NCI-H526 treated with DMSO at 0.1 percent for 48 hours (cell line): ENCODE measurements around the gene CCDC195.
"Not testable (repeated sequence)": the region's sequence is repeated elsewhere in the genome, so short reads cannot be mapped to it uniquely, and the experiment has no call there.

Source experiments
- DNase-seq: peaks from one replicate; lab custom pipeline; 2025; lab: John Stamatoyannopoulos, UW

Gene CCDC195

GRCh38 chr2:224690868-224691267 lies 25.3 kb downstream of the CCDC195 start:
- DNase-seq: no peak

GRCh38 chr2:224689539-224689938 lies 26.6 kb downstream of the CCDC195 start:
- DNase-seq: no peak

GRCh38 chr2:224688997-224689396 lies 27.2 kb downstream of the CCDC195 start:
- no peak for DNase-seq

- no peak for DNase-seq
Observed at GRCh38 chr2:224687156-224687555, 29.0 kb downstream of the CCDC195 start.

- DNase-seq: no peak
Observed at GRCh38 chr2:224685121-224685520, 31.0 kb downstream of the CCDC195 start.

GRCh38 chr2:224682134-224682533 lies 34.0 kb downstream of the CCDC195 start:
- no peak for DNase-seq

- DNase-seq: no peak
Observed at GRCh38 chr2:224671731-224672130, 44.4 kb downstream of the CCDC195 start.

- DNase-seq: no peak
Observed at GRCh38 chr2:224670203-224670602, 46.0 kb downstream of the CCDC195 start.

GRCh38 chr2:224669449-224669848 lies 46.7 kb downstream of the CCDC195 start:
- DNase-seq: no peak

GRCh38 chr2:224668123-224668909 lies 47.8 kb downstream of the CCDC195 start:
- DNase-seq: no peak

- DNase-seq: no peak
Observed at GRCh38 chr2:224666951-224667553, 49.1 kb downstream of the CCDC195 start.

- DNase-seq: not testable (repeated sequence)
Observed at GRCh38 chr2:224663322-224663721, 52.8 kb downstream of the CCDC195 start.

- not testable (repeated sequence) for DNase-seq
Observed at GRCh38 chr2:224661708-224662107, 54.5 kb downstream of the CCDC195 start.

- no peak for DNase-seq
Observed at GRCh38 chr2:224659714-224660113, 56.5 kb downstream of the CCDC195 start.

- no peak for DNase-seq
Observed at GRCh38 chr2:224658780-224659405, 57.3 kb downstream of the CCDC195 start.

GRCh38 chr2:224657349-224657748 lies 58.8 kb downstream of the CCDC195 start:
- no peak for DNase-seq

GRCh38 chr2:224655006-224655537 lies 61.1 kb downstream of the CCDC195 start:
- DNase-seq: no peak
